Neural cell (in vitro differentiated cells): ENCODE results near the gene COX7A2L.

ENCODE experiments used
- CTCF ChIP-seq: fragments of 450-650 bp; IDR thresholded peaks from 2 replicates; pipeline ENCODE4 v1.5.1; 2014; ENCODE audit warnings: antibody characterized with exemption, mild to moderate bottlenecking, moderate library complexity; ENCODE audit not compliant: poor library complexity, severe bottlenecking
- EZH2 ChIP-seq: fragments of 200-600, 300-800 bp; shearing (Covaris generic), sonication (generic); IDR thresholded peaks from 2 replicates; pipeline ENCODE4 v1.6.1; 2014; ENCODE audit warnings: antibody characterized with exemption, low read length, borderline replicate concordance, mild to moderate bottlenecking; ENCODE audit not compliant: insufficient read depth, poor library complexity, severe bottlenecking
- MXI1 ChIP-seq: fragments of 450-650 bp; conservative IDR thresholded peaks from 2 replicates; pipeline ENCODE4 v1.6.1; 2014; ENCODE audit warnings: antibody characterized with exemption, mild to moderate bottlenecking; ENCODE audit not compliant: poor library complexity, severe bottlenecking
- POLR2AphosphoS5 ChIP-seq: IDR thresholded peaks from 2 replicates; pipeline ENCODE4 v1.6.1; 2012
- RAD21 ChIP-seq: fragments of 450-650 bp; conservative IDR thresholded peaks from 2 replicates; pipeline ENCODE4 v1.6.1; 2014; ENCODE audit warnings: antibody characterized with exemption, mild to moderate bottlenecking, moderate library complexity
- REST ChIP-seq: IDR thresholded peaks from 2 replicates; pipeline ENCODE4 v1.6.1; 2012; ENCODE audit warnings: borderline replicate concordance
- TAF1 ChIP-seq: IDR thresholded peaks from 2 replicates; pipeline ENCODE4 v1.6.1; 2012; ENCODE audit warnings: low read depth

- TF ChIP-seq REST: no peak
- no peak for TF ChIP-seq POLR2AphosphoS5
- TF ChIP-seq TAF1: no peak
- TF ChIP-seq CTCF: no peak
- no peak for TF ChIP-seq RAD21
- no peak for TF ChIP-seq EZH2
- no peak for TF ChIP-seq MXI1
Observed at GRCh38 chr2:42366411-42366810, 5.4 kb upstream of the COX7A2L start.
